ENCODE measurements around the gene DNAH10. TPM values are rescaled to one million over a fixed set of nuclear protein-coding genes. Genes with fewer than 3 reads are reported as not detected.

Gene DNAH10
- total and polyA plus RNA-seq, 9 donors = 0.05 to 20.2 (median 0.72) TPM

DNA sequence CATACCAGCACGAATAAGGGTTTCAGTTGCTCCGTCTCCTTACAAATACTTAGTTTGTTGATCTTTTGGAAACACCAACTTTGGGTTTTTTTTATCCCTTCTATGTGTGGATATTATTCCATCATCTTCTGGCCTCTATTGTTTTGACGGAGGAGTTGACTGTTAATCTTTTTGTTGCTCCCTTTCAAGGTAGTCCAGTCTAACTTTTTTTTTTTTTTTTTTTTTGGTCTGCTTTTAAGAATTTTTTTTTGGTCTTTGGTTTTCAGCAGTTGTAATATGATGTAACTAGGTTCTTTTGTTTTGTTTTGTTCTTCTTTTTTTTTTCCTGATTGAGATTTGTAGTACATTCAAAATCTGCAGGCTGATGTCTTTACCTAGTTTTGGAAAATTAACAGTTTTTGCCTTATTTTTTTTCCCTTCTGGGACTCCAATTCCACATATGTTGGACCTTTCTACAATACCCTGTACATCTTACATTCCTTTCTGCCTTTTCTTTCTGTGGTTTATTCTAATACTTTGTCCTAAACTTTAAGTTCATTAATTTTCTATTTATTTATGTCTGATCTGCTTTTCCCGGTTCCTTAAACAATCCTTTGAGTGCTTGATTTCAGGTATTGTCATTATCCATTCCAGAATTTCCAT is 54.9 kb downstream of the DNAH10 start:
- Histone ChIP-seq H3K27ac (no peak overlapping the region), H3K27me3 (no peaks in the 10 kb centered on the region), H3K4me1 (ENCODE audit: insufficient read depth) (no peaks in the 10 kb centered on the region), H3K36me3 (no peaks in the 10 kb centered on the region), H3K4me3 (no peak overlapping the region), H3K9me3 (no peaks in the 10 kb centered on the region)
- WGBS, 3 donors = 93 to 97% (median 95%) methylated on average over 4 of the region's 4 CpGs
- no peak for DNase-seq
- TF ChIP-seq, protein P1, sequence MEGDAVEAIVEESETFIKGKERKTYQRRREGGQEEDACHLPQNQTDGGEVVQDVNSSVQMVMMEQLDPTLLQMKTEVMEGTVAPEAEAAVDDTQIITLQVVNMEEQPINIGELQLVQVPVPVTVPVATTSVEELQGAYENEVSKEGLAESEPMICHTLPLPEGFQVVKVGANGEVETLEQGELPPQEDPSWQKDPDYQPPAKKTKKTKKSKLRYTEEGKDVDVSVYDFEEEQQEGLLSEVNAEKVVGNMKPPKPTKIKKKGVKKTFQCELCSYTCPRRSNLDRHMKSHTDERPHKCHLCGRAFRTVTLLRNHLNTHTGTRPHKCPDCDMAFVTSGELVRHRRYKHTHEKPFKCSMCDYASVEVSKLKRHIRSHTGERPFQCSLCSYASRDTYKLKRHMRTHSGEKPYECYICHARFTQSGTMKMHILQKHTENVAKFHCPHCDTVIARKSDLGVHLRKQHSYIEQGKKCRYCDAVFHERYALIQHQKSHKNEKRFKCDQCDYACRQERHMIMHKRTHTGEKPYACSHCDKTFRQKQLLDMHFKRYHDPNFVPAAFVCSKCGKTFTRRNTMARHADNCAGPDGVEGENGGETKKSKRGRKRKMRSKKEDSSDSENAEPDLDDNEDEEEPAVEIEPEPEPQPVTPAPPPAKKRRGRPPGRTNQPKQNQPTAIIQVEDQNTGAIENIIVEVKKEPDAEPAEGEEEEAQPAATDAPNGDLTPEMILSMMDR (IDR thresholded peaks at IDR 0.05) = no peak
- TF ChIP-seq POLR2A (IDR thresholded peaks at IDR 0.05) = no peak
- no peak for TF ChIP-seq EP300 (IDR thresholded peaks at IDR 0.05)
- intact Hi-C loops (cut with DNase I) = no loop called here

DNA sequence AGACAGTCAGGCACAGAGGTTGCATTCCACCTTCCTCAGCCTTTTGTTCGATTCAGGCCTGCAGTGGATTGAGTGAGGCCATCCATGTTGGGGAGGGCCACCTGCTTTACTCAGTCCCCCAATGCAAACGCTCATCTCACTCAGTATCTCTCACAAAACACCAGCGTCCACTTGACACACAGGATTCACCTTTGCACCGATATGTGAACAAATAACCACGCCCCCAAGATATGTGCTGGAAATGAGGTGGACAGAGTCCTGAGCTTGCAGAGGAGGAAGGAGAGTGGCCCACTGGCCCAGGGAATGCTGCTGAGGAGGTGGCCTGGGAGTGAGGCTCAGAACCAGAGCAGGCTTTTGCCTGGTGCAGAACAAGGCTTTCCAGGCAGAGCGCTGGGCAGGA is 60.7 kb downstream of the DNAH10 start:
- H3K9me3 ChIP-seq = no peaks in the 10 kb centered on the region
- WGBS, 3 donors = 77 to 83% (median 80%) methylated on average over 6 of the region's 6 CpGs
- intact Hi-C loops (cut with DNase I) = no loop called here
- H3K4me3 ChIP-seq = no peak overlapping the region
- DNase-seq = no peak
- H3K27ac ChIP-seq = no peak overlapping the region
- H3K36me3 ChIP-seq = no peaks in the 10 kb centered on the region
- H3K27me3 ChIP-seq = no peaks in the 10 kb centered on the region
- H3K4me1 ChIP-seq (ENCODE audit: insufficient read depth) = no peaks in the 10 kb centered on the region
- TF ChIP-seq, protein P1 (IDR thresholded peaks at IDR 0.05) = no peak
- TF ChIP-seq EP300 (IDR thresholded peaks at IDR 0.05) = no peak
- TF ChIP-seq POLR2A (IDR thresholded peaks at IDR 0.05) = no peak

DNA sequence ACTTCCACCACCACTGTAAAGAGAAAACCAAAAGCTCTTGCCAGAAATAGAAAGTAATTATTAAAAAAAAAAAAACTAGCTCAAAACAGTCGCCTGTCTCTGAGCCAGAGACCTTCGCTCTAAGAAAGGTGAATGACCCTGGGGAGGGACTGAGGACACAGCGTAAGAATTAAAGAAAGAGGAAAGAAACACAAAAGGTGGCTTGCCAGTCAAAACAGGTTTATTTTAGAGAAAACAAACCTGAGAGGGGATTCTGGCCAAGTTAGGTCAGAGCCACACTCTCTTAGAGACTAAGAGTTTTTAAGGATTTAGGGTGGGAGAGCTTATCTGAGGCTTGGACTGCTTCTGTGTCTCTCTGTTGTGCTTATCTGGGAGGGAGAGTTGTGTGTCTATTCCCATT is 66.0 kb downstream of the DNAH10 start:
- H3K27ac ChIP-seq = no peak overlapping the region
- no peak overlapping the region for H3K4me3 ChIP-seq
- no peaks in the 10 kb centered on the region for H3K4me1 ChIP-seq (ENCODE audit: insufficient read depth)
- 58 to 68% (median 58%) methylated on average over 3 of the region's 3 CpGs for WGBS, 3 donors
- no peaks in the 10 kb centered on the region for H3K9me3 ChIP-seq
- no peak for TF ChIP-seq POLR2A (IDR thresholded peaks at IDR 0.05)
- TF ChIP-seq, protein P1 (IDR thresholded peaks at IDR 0.05) = no peak
- no peak for TF ChIP-seq EP300 (IDR thresholded peaks at IDR 0.05)
- no peaks in the 10 kb centered on the region for H3K27me3 ChIP-seq
- no peak for DNase-seq
- intact Hi-C loops (cut with DNase I) = no loop called here
- H3K36me3 ChIP-seq = no peaks in the 10 kb centered on the region

DNA sequence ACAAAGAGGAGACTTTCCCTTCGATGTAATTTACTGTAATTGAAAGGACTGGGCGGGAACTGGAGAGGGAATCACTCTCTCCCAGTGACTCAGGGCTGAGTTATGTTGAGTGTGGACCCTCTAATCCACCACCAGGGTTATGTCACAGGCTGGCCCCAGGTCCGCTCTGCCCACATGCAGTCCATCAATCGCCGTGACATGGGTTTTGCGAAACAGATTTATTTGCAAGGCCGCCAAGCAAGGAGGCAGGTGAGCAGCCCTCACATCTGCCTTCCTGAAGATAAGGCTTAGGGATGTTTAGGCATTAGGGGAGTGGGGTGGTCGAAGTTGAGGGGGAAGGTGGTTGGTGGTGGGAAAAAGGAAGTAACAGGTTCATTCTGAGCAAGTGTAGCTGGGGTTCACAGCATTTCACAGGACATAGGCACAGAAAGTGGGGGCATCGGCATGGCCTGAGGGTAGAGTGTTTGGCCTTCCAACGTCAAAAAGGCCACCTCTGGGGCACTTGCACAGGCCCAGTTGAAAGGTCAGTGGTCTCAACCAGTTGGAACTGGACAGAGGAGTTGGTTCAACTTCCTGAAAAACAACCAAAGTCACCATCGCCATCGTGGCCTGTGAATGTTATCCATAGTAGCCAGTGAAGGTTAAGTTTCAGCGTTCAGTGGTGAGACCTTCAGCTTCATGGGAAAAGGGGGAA is 66.9 kb downstream of the DNAH10 start:
- 85 to 88% (median 87%) methylated on average over 13 of the region's 13 CpGs for WGBS, 3 donors
- Histone ChIP-seq H3K27me3 (no peaks in the 10 kb centered on the region), H3K9me3 (no peaks in the 10 kb centered on the region)

More for the DNA sequence above, 66.9 kb downstream of the DNAH10 start:
- Histone ChIP-seq H3K4me1 (ENCODE audit: insufficient read depth) (no peaks in the 10 kb centered on the region), H3K27ac (no peak overlapping the region), H3K4me3 (no peak overlapping the region), H3K36me3 (no peaks in the 10 kb centered on the region)
- intact Hi-C loops (cut with DNase I) = no loop called here
- TF ChIP-seq EP300 (IDR thresholded peaks at IDR 0.05) = no peak
- TF ChIP-seq, protein P1 (IDR thresholded peaks at IDR 0.05) = no peak
- no peak for TF ChIP-seq POLR2A (IDR thresholded peaks at IDR 0.05)
- no peak for DNase-seq
